Transverse colon (tissue), 3 donors: ENCODE measurements around the gene PTPRA.

Experiments
- EP300 ChIP-seq: sonication (generic); formaldehyde crosslinking; IDR thresholded peaks from one replicate; pipeline ENCODE4 v1.6.1; 2017; ENCODE audit warnings: antibody characterized with exemption, low read depth
- POLR2A ChIP-seq: fragments of 450-650 bp; IDR thresholded peaks from one replicate; pipeline ENCODE4 v1.6.1; 2016; ENCODE audit warnings: antibody characterized with exemption, mild to moderate bottlenecking, moderate library complexity
- POLR2AphosphoS5 ChIP-seq, 3 donors: sonication (generic); formaldehyde crosslinking; IDR thresholded peaks; one replicate each; pipeline ENCODE4 v1.6.1; 2016; ENCODE audit warnings: antibody characterized with exemption in 3 of 3

DNA sequence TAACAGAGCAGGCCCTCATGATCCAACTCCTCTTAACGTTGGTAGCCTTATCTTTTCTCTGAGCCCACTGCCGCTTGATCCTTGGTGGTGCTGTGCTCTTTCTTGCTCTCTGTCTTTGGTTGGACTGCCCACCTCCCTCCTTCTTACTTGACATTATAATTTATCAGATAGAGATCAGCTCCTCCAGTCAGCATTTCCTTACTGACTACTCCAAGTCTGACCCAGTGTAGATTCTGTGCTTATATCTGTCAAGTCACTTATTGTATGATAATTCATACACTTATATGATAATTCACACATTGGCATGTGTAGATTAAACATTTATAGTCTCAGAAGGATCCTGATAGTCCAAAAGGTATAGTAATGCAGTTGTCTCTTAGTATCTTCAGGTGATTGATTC is 18.1 kb downstream of the PTPRA start:
- TF ChIP-seq POLR2AphosphoS5 (IDR thresholded peaks at IDR 0.05) (no peak), EP300 (no peak), POLR2A (no peak)
